CD14-positive monocyte (primary cell): ENCODE data around the gene ENTPD5. TPM values are rescaled to one million over a fixed set of nuclear protein-coding genes. Genes with fewer than 3 reads are reported as not detected.

ENCODE experiments used
- DNase-seq, 3 donors: peaks; one replicate each; pipeline ENCODE4 v3.0.0-alpha.2; 2011 to 2022
- H2AFZ ChIP-seq: 2 replicates; pipeline ENCODE4 v1.6.0; 2012; ENCODE audit warnings: mild to moderate bottlenecking, low read depth, low read length, inconsistent platforms; ENCODE audit not compliant: insufficient read depth, poor library complexity, severe bottlenecking
- H3K27ac ChIP-seq, 2 donors: 1 replicate in 1 of 2; 2 replicates in 1 of 2; pipeline ENCODE4 v1.5.1; 2012 to 2013; ENCODE audit warnings: low read length in 2 of 2, control low read depth in 1 of 2, inconsistent platforms in 1 of 2, low read depth in 1 of 2, mild to moderate bottlenecking in 1 of 2
- H3K27me3 ChIP-seq, 2 donors: one replicate each; pipeline versions ENCODE4 v1.6.0 to v1.6.1; 2011 to 2013; ENCODE audit warnings: low read length in 2 of 2; ENCODE audit not compliant: control insufficient read depth in 2 of 2, insufficient read depth in 2 of 2
- H3K36me3 ChIP-seq, 2 donors: replicated peaks in 1 of 2; 1 replicate in 1 of 2; 2 replicates in 1 of 2; pipeline versions ENCODE4 v1.5.1 to v1.6.1; 2012 to 2013; ENCODE audit warnings: low read length in 2 of 2, control low read depth in 1 of 2, inconsistent platforms in 1 of 2, mild to moderate bottlenecking in 1 of 2; ENCODE audit not compliant: insufficient read depth in 2 of 2, control insufficient read depth in 1 of 2
- H3K4me1 ChIP-seq, 2 donors: 1 replicate in 1 of 2; 2 replicates in 1 of 2; pipeline versions ENCODE4 v1.5.1 to v1.6.1; 2012 to 2013; ENCODE audit warnings: low read length in 2 of 2, control low read depth in 1 of 2, inconsistent platforms in 1 of 2, mild to moderate bottlenecking in 1 of 2, moderate library complexity in 1 of 2; ENCODE audit not compliant: insufficient read depth in 2 of 2, control insufficient read depth in 1 of 2
- H3K4me2 ChIP-seq: replicated peaks from 2 replicates; pipeline ENCODE3; 2012; ENCODE audit warnings: low read length, moderate library complexity, mild to moderate bottlenecking; ENCODE audit not compliant: poor library complexity, severe bottlenecking; ENCODE audit errors: extremely low read depth
- H3K4me3 ChIP-seq, 3 experiments: fragments of 200-600 bp in 1 of 3; sonication (generic) in 1 of 3; replicated peaks in 1 of 3; 1 replicate in 2 of 3; 2 replicates in 1 of 3; pipeline ENCODE4 v1.5.1; 2011 to 2013; ENCODE audit warnings: low read length in 3 of 3, mild to moderate bottlenecking in 3 of 3, control low read depth in 2 of 3, low read depth in 2 of 3, inconsistent platforms in 1 of 3, moderate library complexity in 1 of 3
- H3K79me2 ChIP-seq: 2 replicates; pipeline ENCODE4 v1.6.0; 2012; ENCODE audit warnings: mild to moderate bottlenecking, control low read depth, inconsistent platforms, low read length, moderate library complexity; ENCODE audit not compliant: insufficient read depth
- H3K9ac ChIP-seq: 2 replicates; pipeline ENCODE4 v1.6.0; 2017; ENCODE audit warnings: low read length, mild to moderate bottlenecking; ENCODE audit not compliant: insufficient read depth, poor library complexity, severe bottlenecking
- H3K9me3 ChIP-seq, 2 donors: replicated peaks in 1 of 2; 1 replicate in 1 of 2; 2 replicates in 1 of 2; pipeline versions ENCODE4 v1.5.1 to v1.6.1; 2012 to 2013; ENCODE audit warnings: low read length in 2 of 2, control low read depth in 1 of 2; ENCODE audit not compliant: control insufficient read depth in 1 of 2, insufficient read depth in 1 of 2
- H4K20me1 ChIP-seq: 2 replicates; pipeline ENCODE4 v1.6.0; 2012; ENCODE audit warnings: mild to moderate bottlenecking, low read length, control low read depth, moderate library complexity; ENCODE audit not compliant: insufficient read depth
- H3K27ac Mint-ChIP-seq, 7 donors: one replicate each; pipeline ENCODE4 v1.8.0; 2020; ENCODE audit warnings: mild to moderate bottlenecking in 7 of 7, mixed read lengths in 7 of 7, moderate library complexity in 6 of 7, inconsistent platforms in 2 of 7
- H3K27me3 Mint-ChIP-seq, 3 donors: one replicate each; pipeline ENCODE4 v1.8.0; 2021 to 2022; ENCODE audit warnings: low read depth in 3 of 3, mild to moderate bottlenecking in 3 of 3, mixed read lengths in 3 of 3, moderate library complexity in 3 of 3, inconsistent platforms in 1 of 3
- H3K36me3 Mint-ChIP-seq, 2 donors: one replicate each; pipeline ENCODE4 v1.8.0; 2020; ENCODE audit warnings: mixed read lengths in 2 of 2, inconsistent platforms in 1 of 2, mild to moderate bottlenecking in 1 of 2
- H3K4me1 Mint-ChIP-seq: one replicate; pipeline ENCODE4 v1.8.0; 2020; ENCODE audit warnings: mild to moderate bottlenecking, mixed read lengths
- H3K4me3 Mint-ChIP-seq, 2 donors: one replicate each; pipeline ENCODE4 v1.8.0; 2020; ENCODE audit warnings: mild to moderate bottlenecking in 2 of 2, mixed read lengths in 2 of 2, moderate library complexity in 1 of 2
- H3K9me3 Mint-ChIP-seq, 7 donors: one replicate each; pipeline ENCODE4 v1.8.0; 2020 to 2022; ENCODE audit warnings: mixed read lengths in 7 of 7, mild to moderate bottlenecking in 6 of 7, moderate library complexity in 6 of 7, inconsistent platforms in 2 of 7
- WGBS: methylation state at CpG from one replicate; pipeline ENCODE4 v1.1.5; 2013; ENCODE audit warnings: missing lambda C conversion rate; ENCODE audit not compliant: insufficient coverage; 5-methylcytosine and 5-hydroxymethylcytosine counted together
- intact Hi-C, 2 donors: fragments of 100-400 bp; cut with micrococcal nuclease; formaldehyde crosslinking; loops; one replicate each; pipeline versions ENCODE4 v1.15.0 to v1.15.1; 2023
- polyA plus RNA-seq, 3 donors: library from polyadenylated mRNA; depleted of rRNA in 1 of 3; unstranded in 2 of 3; stranded (reverse) in 1 of 3; fragments of 300-500 nt in 2 of 3; fragments of >200 nt in 1 of 3; fragmentation: Illumina TruSeq in 2 of 3; gene quantifications; 1 replicate in 2 of 3; 2 replicates in 1 of 3; pipeline ENCODE4 v1.2.3, GENCODE V29; 2012 to 2021
- TF ChIP-seq, protein P1 (sequence below): fragments of 200-600 bp; IDR thresholded peaks from one replicate; pipeline ENCODE4 v1.8.0; 2022; ENCODE audit warnings: antibody characterized with exemption, mild to moderate bottlenecking

Gene ENTPD5
- polyA plus RNA-seq, 3 donors: 2.3 to 4.3 (median 2.7) TPM

DNA sequence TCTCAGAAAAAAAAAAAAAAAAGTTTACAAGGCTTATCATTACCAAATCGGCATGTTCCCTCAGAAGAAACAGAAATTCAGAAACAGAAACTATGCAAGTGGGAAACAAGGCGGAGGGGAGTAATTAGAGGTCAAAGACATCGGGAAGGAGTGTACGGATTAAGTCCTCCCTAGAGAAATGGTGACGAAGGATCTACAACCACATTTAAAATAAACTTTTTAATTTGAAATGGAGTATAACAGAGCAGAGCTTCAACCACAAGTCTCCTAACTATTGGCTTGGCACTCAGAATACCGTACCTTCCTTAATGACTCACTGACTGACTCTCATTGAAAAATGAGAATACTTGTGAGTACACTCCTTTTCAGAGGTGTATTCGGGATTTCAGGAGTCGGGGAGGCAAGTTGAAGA is 908 bp downstream of the ENTPD5 start:
- no peaks in the 10 kb centered on the region for H3K9me3 ChIP-seq
- Mint-ChIP-seq H3K27me3 (no peaks in the 10 kb centered on the region), H3K36me3 (peaks cover 4 to 6% of the 10 kb centered on the region in 2 donors), H3K27ac (peak overlapping the region; percentile 96 to 98 (median 97)), H3K9me3 (peaks cover 0 to 2% (median 0%) of the 10 kb centered on the region in 7 donors), H3K4me3 (peak overlapping the region; percentile 88 to 96), H3K4me1 (peaks cover 13% of the 10 kb centered on the region)
- peaks cover 11 to 15% of the 10 kb centered on the region in 2 donors for H3K4me1 ChIP-seq
- peak overlapping the region; percentile 87 for H2AFZ ChIP-seq
- H3K79me2 ChIP-seq: no peaks in the 10 kb centered on the region
- no peaks in the 10 kb centered on the region for H4K20me1 ChIP-seq
- peaks cover 0 to 5% of the 10 kb centered on the region in 2 donors for H3K36me3 ChIP-seq
- H3K4me3 ChIP-seq: peak overlapping the region; percentile 87 to 95 (median 88)
- WGBS: 0% methylated on average over 2 of the region's 8 CpGs
- H3K27me3 ChIP-seq: no peaks in the 10 kb centered on the region
- peak; percentile 21 to 38 (median 33) for DNase-seq
- H3K4me2 ChIP-seq: peak overlapping the region; percentile 79
- peak overlapping the region; percentile 93 to 97 for H3K27ac ChIP-seq
- H3K9ac ChIP-seq: peak overlapping the region; percentile 92
- intact Hi-C loops: loop anchor here (5.0 to 10.0 kb wide), 3 partner anchors 66 to 293 kb away; partner anchors contain the start of genes COQ6 (in 1 of the 2) and FAM161B (in 1 of the 2)
- TF ChIP-seq, protein P1, sequence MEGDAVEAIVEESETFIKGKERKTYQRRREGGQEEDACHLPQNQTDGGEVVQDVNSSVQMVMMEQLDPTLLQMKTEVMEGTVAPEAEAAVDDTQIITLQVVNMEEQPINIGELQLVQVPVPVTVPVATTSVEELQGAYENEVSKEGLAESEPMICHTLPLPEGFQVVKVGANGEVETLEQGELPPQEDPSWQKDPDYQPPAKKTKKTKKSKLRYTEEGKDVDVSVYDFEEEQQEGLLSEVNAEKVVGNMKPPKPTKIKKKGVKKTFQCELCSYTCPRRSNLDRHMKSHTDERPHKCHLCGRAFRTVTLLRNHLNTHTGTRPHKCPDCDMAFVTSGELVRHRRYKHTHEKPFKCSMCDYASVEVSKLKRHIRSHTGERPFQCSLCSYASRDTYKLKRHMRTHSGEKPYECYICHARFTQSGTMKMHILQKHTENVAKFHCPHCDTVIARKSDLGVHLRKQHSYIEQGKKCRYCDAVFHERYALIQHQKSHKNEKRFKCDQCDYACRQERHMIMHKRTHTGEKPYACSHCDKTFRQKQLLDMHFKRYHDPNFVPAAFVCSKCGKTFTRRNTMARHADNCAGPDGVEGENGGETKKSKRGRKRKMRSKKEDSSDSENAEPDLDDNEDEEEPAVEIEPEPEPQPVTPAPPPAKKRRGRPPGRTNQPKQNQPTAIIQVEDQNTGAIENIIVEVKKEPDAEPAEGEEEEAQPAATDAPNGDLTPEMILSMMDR: no peak

DNA sequence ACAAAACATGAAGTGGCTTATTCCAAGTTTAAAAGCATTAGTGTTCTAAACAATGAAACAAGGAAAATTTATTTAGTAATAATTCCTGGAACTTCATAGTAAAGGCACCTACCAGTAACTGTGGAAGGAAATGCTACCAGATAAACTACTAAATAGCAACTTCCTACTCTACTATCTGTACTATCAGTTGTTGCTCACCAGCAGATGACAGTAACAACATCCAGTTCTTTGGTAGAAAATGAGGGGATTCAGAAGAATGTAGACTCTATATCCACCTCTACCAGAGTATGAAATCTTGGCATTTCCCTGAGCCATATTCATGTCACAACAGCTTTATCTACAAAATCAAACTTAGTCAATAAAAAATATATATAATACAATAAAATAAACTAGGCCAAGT is 3.1 kb downstream of the ENTPD5 start:
- no peaks in the 10 kb centered on the region for H3K9me3 ChIP-seq
- no peaks in the 10 kb centered on the region for H3K27me3 Mint-ChIP-seq
- no peak overlapping the region for H2AFZ ChIP-seq
- peaks cover 5 to 13% of the 10 kb centered on the region in 2 donors for H3K36me3 Mint-ChIP-seq
- peaks cover 0 to 9% of the 10 kb centered on the region in 2 donors for H3K36me3 ChIP-seq
- H3K27ac ChIP-seq: no peak overlapping the region
- no peaks in the 10 kb centered on the region for H3K79me2 ChIP-seq
- no peaks in the 10 kb centered on the region for H4K20me1 ChIP-seq
- H3K27me3 ChIP-seq: no peaks in the 10 kb centered on the region
- no peak overlapping the region for H3K4me3 ChIP-seq
- H3K9me3 Mint-ChIP-seq: peaks cover 0 to 2% (median 0%) of the 10 kb centered on the region in 7 donors
- H3K4me2 ChIP-seq: no peak overlapping the region
- H3K4me1 ChIP-seq: peaks cover 11 to 15% of the 10 kb centered on the region in 2 donors
- no peak overlapping the region for H3K4me3 Mint-ChIP-seq
- TF ChIP-seq, protein P1: no peak
- H3K9ac ChIP-seq: no peak overlapping the region
- no peak overlapping the region for H3K27ac Mint-ChIP-seq
- intact Hi-C loops: loop anchor here (5.0 to 10.0 kb wide), 3 partner anchors 64 to 291 kb away; partner anchors contain the start of genes COQ6 (in 1 of the 2) and FAM161B (in 1 of the 2)
- no peak for DNase-seq
- H3K4me1 Mint-ChIP-seq: peaks cover 15% of the 10 kb centered on the region
